Measurements from ENCODE around the gene CTDSP2.
"Not testable (repeated sequence)": the region's sequence is repeated elsewhere in the genome, so short reads cannot be mapped to it uniquely, and the experiment has no call there.

Gene CTDSP2

GRCh38 chr12:57846577-57847319 lies at the start of gene CTDSP2:
TSS of gene CTDSP2 (minus strand) at chr12:57846729. CDS start at chr12:57846435, 294 bp downstream.
- peak; percentile 73 to 75 for DNase-seq (ENCODE audit: low read depth in 1 of 2, low spot score in 1 of 2)

GRCh38 chr12:57896115-57896433 lies 49.5 kb upstream of the CTDSP2 start:
- no peak for DNase-seq (ENCODE audit: low read depth in 1 of 2, low spot score in 1 of 2)

GRCh38 chr12:57895389-57896114 lies 49.0 kb upstream of the CTDSP2 start:
- DNase-seq (ENCODE audit: low read depth in 1 of 2, low spot score in 1 of 2), result no peak

- DNase-seq (ENCODE audit: low read depth in 1 of 2, low spot score in 1 of 2), result no peak
These were observed 48.1 kb upstream of the CTDSP2 start for GRCh38 chr12:57894399-57895292.

GRCh38 chr12:57893431-57894353 lies 47.2 kb upstream of the CTDSP2 start:
- no peak for DNase-seq (ENCODE audit: low read depth in 1 of 2, low spot score in 1 of 2)

GRCh38 chr12:57892232-57892972 lies 45.9 kb upstream of the CTDSP2 start:
- no peak for DNase-seq (ENCODE audit: low read depth in 1 of 2, low spot score in 1 of 2)

GRCh38 chr12:57891542-57892228 lies 45.2 kb upstream of the CTDSP2 start:
- DNase-seq (ENCODE audit: low read depth in 1 of 2, low spot score in 1 of 2), result no peak

- no peak for DNase-seq (ENCODE audit: low read depth in 1 of 2, low spot score in 1 of 2)
These were observed 43.9 kb upstream of the CTDSP2 start for GRCh38 chr12:57890191-57891115.

GRCh38 chr12:57889500-57889989 lies 43.0 kb upstream of the CTDSP2 start:
- no peak for DNase-seq (ENCODE audit: low read depth in 1 of 2, low spot score in 1 of 2)

- no peak for DNase-seq (ENCODE audit: low read depth in 1 of 2, low spot score in 1 of 2)
These were observed 42.1 kb upstream of the CTDSP2 start for GRCh38 chr12:57888409-57889157.

- no peak for DNase-seq (ENCODE audit: low read depth in 1 of 2, low spot score in 1 of 2)
These were observed 41.3 kb upstream of the CTDSP2 start for GRCh38 chr12:57887631-57888408.

- DNase-seq (ENCODE audit: low read depth in 1 of 2, low spot score in 1 of 2), result not testable (repeated sequence)
These were observed 40.4 kb upstream of the CTDSP2 start for GRCh38 chr12:57886964-57887363.

- DNase-seq (ENCODE audit: low read depth in 1 of 2, low spot score in 1 of 2), result no peak
These were observed 40.0 kb upstream of the CTDSP2 start for GRCh38 chr12:57886542-57886941.

- DNase-seq (ENCODE audit: low read depth in 1 of 2, low spot score in 1 of 2), result no peak
These were observed 38.7 kb upstream of the CTDSP2 start for GRCh38 chr12:57885207-57885606.

- DNase-seq (ENCODE audit: low read depth in 1 of 2, low spot score in 1 of 2), result no peak
These were observed 37.2 kb upstream of the CTDSP2 start for GRCh38 chr12:57883700-57884099.

GRCh38 chr12:57883057-57883456 lies 36.5 kb upstream of the CTDSP2 start:
- DNase-seq (ENCODE audit: low read depth in 1 of 2, low spot score in 1 of 2), result no peak

GRCh38 chr12:57882575-57882974 lies 36.0 kb upstream of the CTDSP2 start:
- DNase-seq (ENCODE audit: low read depth in 1 of 2, low spot score in 1 of 2), result no peak

Measured in stimulated activated CD4-positive, alpha-beta T cell treated with anti-CD3 and anti-CD28 coated beads, Interleukin-15, amount 100 ng/mL, for 1 hour (primary cell).